Measurements from ENCODE around the gene NRCAM. TPM values are rescaled to one million over a fixed set of nuclear protein-coding genes. Genes with fewer than 3 reads are reported as not detected.

NRCAM gene
- total RNA-seq, 1 donor from 2014 or later: 2.0 TPM

- no peak for ATAC-seq
- H3K9me3 ChIP-seq: no peaks in the 10 kb centered on the region
- intact Hi-C loops (cut with DNase I): no loop called here
- no peaks in the 10 kb centered on the region for H3K36me3 ChIP-seq
- no peaks in the 10 kb centered on the region for H3K4me1 ChIP-seq
- H3K27me3 ChIP-seq: no peaks in the 10 kb centered on the region
- TF ChIP-seq CTCF (IDR thresholded peaks at IDR 0.05): no peak
- H3K4me3 ChIP-seq: no peak overlapping the region
- H3K27ac ChIP-seq: no peak overlapping the region
- DNase-seq: no peak
These were observed 198.3 kb downstream of the NRCAM start for GRCh38 chr7:108257954-108258353.

GRCh38 chr7:108254259-108254658 lies 202.0 kb downstream of the NRCAM start:
- no peak for DNase-seq
- H3K27ac ChIP-seq: no peak overlapping the region
- ATAC-seq: no peak
- H3K27me3 ChIP-seq: no peaks in the 10 kb centered on the region
- H3K36me3 ChIP-seq: no peaks in the 10 kb centered on the region
- H3K4me3 ChIP-seq: no peak overlapping the region
- intact Hi-C loops (cut with DNase I): no loop called here
- TF ChIP-seq CTCF (IDR thresholded peaks at IDR 0.05): no peak
- no peaks in the 10 kb centered on the region for H3K9me3 ChIP-seq
- no peaks in the 10 kb centered on the region for H3K4me1 ChIP-seq

GRCh38 chr7:108253275-108254044 lies 202.8 kb downstream of the NRCAM start:
- no peak overlapping the region for H3K4me3 ChIP-seq
- H3K4me1 ChIP-seq: no peaks in the 10 kb centered on the region
- no peaks in the 10 kb centered on the region for H3K36me3 ChIP-seq
- ATAC-seq (no peak), DNase-seq (no peak)
- H3K27ac ChIP-seq: no peak overlapping the region
- H3K9me3 ChIP-seq: no peaks in the 10 kb centered on the region
- TF ChIP-seq CTCF (IDR thresholded peaks at IDR 0.05): no peak
- intact Hi-C loops (cut with DNase I): no loop called here
- H3K27me3 ChIP-seq: no peaks in the 10 kb centered on the region

GRCh38 chr7:108252177-108252576 lies 204.1 kb downstream of the NRCAM start:
- TF ChIP-seq CTCF (IDR thresholded peaks at IDR 0.05): no peak
- intact Hi-C loops (cut with DNase I): no loop called here
- H3K36me3 ChIP-seq: no peaks in the 10 kb centered on the region
- no peak for ATAC-seq
- H3K27ac ChIP-seq: no peak overlapping the region
- H3K4me3 ChIP-seq: no peak overlapping the region
- H3K27me3 ChIP-seq: no peaks in the 10 kb centered on the region
- no peaks in the 10 kb centered on the region for H3K9me3 ChIP-seq
- H3K4me1 ChIP-seq: no peaks in the 10 kb centered on the region
- DNase-seq: no peak

- intact Hi-C loops (cut with DNase I): no loop called here
- ATAC-seq: no peak
- Histone ChIP-seq H3K27ac (no peak overlapping the region), H3K36me3 (no peaks in the 10 kb centered on the region), H3K27me3 (no peaks in the 10 kb centered on the region), H3K4me3 (no peak overlapping the region), H3K4me1 (no peaks in the 10 kb centered on the region), H3K9me3 (no peaks in the 10 kb centered on the region)
- no peak for TF ChIP-seq CTCF (IDR thresholded peaks at IDR 0.05)
- DNase-seq: no peak
These were observed 204.5 kb downstream of the NRCAM start for GRCh38 chr7:108251700-108252099.

Measured in upper lobe of right lung (tissue), 1 donor.